Epithelial cell of esophagus (primary cell): ENCODE data around the gene PLXNB1.
A peak's percentile ranks its signal among the peaks of the same experiment; 100 is the strongest.
"Not testable (repeated sequence)": the region's sequence is repeated elsewhere in the genome, so short reads cannot be mapped to it uniquely, and the experiment has no call there.

Source experiments
- DNase-seq: peaks from one replicate; pipeline ENCODE4 v3.0.0; 2010; ENCODE audit warnings: low read depth
- H3K4me3 ChIP-seq: 2 replicates; pipeline ENCODE4 v1.5.1; 2011; ENCODE audit warnings: mild to moderate bottlenecking, low read length, control low read depth
- CTCF ChIP-seq: IDR thresholded peaks from 2 replicates; pipeline ENCODE4 v1.5.1; 2011; ENCODE audit warnings: low read depth, mild to moderate bottlenecking, low read length, control low read depth, inconsistent platforms; ENCODE audit not compliant: insufficient read depth; ENCODE audit errors: missing control alignments

The PLXNB1 gene

GRCh38 chr3:48463703-48464102, 33.8 kb upstream of the PLXNB1 start:
- TF ChIP-seq CTCF: no peak
- H3K4me3 ChIP-seq: no peak overlapping the region
- DNase-seq: no peak

GRCh38 chr3:48461767-48462166, 31.9 kb upstream of the PLXNB1 start:
- not testable (repeated sequence) for DNase-seq, H3K4me3 ChIP-seq

GRCh38 chr3:48460517-48460902, 30.6 kb upstream of the PLXNB1 start:
- no peak for TF ChIP-seq CTCF
- H3K4me3 ChIP-seq: no peak overlapping the region
- no peak for DNase-seq

DNA sequence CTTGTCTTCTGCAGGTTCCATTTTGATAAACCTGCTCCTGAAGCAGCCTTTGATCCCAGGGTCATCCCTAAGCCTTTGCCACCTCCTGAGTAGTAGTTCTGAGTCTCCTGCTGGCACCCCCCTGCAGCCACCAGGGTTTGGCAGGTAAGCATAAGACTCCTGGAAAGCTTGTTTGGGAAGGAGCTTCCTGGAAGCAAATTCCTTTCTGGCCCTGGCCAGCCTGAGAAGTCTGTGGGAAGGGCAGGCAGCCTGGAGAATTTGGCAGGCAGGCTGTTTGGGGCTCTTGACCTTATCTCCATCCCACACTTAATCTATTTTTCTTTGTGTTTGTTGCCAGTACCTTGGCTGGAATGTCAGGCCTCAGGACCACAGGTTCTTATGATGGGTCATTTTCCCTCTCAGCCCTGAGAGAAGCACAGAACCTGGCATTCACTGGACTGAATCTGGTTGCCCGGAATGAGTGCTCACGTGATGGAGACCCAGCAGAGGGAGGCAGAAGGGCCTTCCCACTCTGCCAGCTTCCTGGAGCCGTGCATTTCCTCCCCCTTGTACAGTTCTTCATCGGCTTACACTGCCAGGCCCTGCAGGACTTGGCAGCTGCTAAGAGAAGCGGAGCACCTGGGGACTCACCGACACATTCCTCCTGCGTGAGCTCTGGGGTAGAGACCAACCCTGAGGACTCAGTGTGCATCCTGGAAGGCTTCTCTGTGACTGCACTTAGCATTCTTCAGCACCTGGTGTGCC, 30.1 kb upstream of the PLXNB1 start:
- no peak for DNase-seq
- no peak for TF ChIP-seq CTCF
- H3K4me3 ChIP-seq: no peak overlapping the region

DNA sequence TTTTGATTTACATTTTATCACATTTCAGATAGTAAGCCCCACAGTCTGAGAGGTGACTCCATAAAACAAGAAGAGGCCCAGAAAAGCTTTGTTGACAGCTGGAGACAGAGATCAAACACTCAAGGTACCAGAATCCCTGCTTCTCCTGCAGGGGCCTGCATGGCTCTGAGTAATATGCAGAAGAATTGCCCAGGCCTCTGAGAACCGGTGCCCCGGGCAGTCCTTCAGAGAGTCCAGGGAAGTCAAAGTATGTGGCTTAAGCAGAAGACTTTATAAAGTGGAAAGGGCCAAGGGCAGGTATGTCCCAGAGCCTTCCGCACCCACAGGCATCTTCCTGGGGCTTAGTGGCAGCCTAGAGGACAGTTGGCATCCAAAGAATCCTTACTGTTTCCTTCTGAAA, 29.4 kb upstream of the PLXNB1 start:
- DNase-seq: peak; percentile 65
- H3K4me3 ChIP-seq: no peak overlapping the region
- TF ChIP-seq CTCF: no peak

GRCh38 chr3:48456456-48456855, 26.6 kb upstream of the PLXNB1 start:
- no peak for TF ChIP-seq CTCF
- no peak for DNase-seq
- no peak overlapping the region for H3K4me3 ChIP-seq

- H3K4me3 ChIP-seq: no peak overlapping the region
- no peak for TF ChIP-seq CTCF
- no peak for DNase-seq
Observed at GRCh38 chr3:48451270-48451669, 21.4 kb upstream of the PLXNB1 start.
